Retina (tissue), 1 donor: Measurements from ENCODE around the gene ANAPC2.

Experiments
- DNase-seq: peaks from one replicate; pipeline ENCODE4 v3.0.0-alpha.2; 2016

ANAPC2 gene

DNA sequence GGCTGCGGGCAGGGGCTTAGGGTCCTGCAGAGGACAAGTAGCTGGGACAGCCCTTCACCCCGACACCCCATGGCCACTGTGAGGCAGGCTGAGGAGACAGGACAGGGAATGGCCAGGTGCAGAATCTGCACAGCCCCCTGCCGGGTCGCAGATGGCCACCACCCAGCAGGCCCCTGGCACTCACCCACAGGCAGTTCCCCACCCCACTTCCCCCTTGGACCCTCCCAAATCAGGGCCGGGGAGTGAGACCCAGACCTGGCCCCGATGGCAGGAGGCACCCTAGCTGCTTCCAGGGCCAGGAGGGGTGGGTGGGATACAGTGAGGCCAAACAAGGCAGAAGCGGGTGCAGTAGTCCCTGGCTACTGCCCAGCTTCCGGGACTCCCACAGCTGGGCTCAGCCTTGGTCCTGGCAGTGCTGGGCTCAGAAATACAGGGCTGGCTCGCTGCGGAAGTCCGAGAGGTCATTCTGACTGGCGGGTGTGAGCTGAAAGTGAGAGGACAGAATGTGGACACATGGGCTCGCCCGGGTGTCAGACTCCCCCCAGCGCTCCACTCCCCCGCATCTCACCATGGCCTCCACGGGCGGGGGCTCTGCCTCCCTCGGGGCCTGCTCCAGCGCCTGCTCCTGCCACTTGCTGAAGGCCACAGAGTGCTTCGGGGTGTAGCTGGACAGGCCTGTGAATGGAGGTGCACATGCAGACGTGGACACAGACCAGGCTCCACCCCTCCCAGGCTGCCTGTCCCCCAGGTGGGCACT lies 3.5 kb upstream of the ANAPC2 start:
- no peak for DNase-seq

DNA sequence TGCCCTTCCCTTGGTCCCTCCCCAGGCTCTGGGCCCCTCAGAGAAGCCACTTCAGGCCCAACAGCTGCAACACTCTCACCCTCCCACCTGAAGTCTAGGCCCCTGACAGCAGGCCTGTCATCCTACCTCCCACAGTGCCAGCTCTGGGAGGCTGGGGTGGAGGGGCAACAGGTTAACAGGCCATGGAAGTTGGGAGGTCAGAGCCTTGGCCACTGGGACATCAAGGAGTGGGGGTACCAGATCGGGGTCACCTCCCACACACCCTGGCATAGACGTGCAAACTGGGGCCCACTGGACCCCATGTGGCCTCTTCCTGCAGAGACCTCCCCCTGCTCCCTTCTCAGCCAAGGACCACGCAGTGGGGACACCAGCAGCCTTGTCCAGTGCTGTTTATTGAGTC lies 2.9 kb upstream of the ANAPC2 start:
- DNase-seq: no peak

DNA sequence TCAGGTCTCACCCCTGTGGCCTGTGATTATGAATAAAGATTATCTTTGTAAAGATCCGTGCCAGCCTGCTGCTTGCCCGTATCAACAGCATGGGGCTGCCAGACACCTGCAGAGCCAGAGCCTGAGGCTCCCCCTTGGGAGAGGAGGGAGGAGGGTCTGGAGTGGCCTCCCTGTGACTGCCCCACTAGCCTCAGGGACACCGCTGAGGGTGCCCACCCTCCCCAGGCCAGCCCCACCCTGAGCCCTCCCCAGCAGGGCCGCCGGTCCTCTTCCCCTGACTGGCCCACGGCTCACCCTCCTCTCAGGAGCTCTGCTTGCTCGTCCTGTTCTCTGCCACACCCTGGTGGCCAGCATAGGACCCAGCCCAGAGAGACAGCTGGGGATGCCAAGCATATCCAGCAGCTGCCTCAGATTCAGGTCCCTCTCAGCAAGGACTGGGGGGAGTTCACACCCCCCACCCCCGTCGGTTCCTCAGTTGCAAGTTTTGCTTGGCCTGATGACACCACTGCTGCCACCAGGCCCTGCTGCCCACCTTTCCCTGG lies 2.0 kb upstream of the ANAPC2 start:
- no peak for DNase-seq

DNA sequence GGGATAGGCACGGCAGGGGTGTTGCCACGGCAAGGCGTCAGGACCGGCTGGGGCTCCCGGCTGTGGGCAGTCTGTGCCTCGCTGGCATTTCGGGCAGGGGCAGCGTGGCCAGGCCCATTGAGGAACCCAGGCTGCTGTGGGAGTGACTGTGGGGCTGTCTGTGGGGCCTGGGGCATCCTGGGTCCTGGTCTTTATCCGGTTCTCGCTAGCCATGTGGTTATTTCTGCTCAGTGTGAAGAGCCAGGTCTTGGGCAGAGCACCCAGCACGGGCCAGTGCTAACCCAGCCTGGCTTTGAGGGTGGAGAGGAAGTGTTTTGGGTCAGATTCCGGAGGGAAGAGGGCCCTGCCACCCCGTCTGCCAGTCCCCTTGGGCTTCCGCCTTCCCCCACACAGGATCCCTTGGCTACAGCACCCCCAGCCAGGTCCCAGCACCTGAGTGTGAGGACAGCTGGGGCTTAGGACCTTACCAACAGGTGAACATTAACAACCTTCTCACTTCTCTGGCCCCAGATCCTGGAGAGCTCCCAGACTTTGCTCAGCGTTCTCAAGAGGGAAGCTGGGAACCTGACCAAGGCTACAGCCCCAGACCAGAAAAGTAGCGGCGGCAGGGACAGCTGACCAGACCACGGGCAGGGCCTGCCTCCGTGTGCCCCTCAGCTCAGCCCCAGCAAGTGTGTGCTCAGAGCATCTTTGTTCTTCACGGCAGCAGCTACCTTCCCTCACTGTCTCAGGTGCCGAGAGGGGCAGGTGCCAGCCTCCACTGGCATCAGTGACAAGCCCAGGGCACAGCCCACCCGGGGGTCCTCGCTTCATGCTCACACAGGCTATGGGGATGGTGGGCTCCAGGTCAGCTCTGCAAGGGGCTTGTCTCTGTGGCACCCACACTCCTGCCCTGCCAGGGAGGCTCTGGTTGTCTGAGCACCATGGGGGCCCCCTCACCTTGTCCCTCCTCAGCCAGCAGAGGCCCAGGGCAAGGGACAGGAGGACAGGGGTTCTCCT lies 1.2 kb upstream of the ANAPC2 start:
- DNase-seq: no peak

DNA sequence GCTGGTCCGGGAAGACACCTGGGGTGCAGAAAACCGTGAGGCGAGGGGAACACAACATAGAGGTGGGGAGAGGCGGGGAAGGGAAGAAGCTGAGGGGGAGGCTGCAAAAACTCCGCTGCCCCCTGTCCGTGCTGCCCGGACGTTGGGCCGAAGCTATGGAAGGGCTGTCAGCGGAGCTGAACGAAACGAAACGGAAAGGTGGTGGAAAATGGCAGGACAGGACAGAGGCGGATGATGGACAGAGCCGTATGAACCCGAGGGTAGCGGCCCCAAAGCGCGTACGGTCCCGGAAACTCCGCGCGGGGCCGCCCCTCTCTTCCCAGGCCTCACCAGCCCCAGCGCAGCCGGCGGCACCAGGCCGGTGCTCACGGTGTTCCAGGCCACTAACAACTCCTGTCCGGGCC lies 272 bp downstream of the ANAPC2 start:
- no peak for DNase-seq

DNA sequence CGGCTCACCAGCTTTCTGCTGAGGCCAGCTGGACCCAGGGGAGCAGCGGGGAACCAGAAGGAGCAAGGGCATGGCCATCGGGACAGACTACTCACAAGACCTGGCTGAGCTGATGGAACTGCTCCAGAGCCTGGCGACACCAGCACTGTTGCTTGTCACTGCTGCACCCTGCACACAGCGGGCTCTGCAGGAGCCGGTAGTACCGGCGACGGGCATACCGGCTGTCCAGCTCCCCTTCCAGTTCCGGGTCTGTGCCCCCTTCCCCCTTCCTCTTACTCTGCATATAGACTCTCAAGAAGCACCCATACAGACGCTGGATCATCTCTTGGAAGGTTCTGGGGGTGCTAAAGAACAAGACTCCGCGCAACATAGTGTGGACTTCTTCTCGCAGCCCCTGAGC lies 974 bp downstream of the ANAPC2 start:
- DNase-seq: no peak

DNA sequence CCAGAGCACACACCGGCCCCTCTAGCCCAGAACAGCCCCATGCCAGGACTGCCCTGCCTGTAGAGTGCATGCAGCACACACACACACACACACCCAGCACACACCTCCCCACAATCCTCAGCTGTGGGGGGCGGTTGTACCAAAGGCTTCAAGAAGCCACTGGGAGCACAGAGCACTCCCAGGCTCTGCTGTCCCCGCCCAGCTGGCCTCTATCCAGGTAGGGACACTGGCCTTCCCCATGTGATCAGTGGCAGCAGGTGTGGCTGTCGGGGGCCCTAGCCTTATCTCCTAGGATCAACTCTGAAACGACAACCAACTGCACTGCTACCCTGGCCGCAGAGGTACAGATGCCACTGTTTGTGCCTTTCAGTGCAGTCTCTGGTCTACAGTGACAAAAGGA lies 2.0 kb downstream of the ANAPC2 start:
- DNase-seq: no peak

DNA sequence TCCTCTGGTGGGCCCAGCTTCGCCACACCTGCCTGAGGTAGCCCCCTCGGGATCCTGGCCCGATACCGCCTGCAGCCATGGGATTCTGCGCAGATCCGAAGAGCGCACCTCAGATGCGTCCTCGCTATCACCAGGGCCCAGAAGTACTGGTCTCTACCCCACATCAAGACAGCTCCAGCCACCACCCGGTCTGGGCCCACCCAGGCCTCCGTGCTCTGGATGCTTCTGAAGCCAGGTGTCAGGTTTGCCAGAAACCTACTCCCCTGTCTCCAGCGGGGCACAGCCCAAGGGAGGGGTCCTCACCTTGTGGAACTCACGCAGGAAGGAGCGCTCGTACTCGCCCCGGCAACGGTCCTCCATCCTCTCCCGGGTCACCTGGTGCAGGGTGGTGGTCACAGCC lies 2.4 kb downstream of the ANAPC2 start:
- DNase-seq: no peak

DNA sequence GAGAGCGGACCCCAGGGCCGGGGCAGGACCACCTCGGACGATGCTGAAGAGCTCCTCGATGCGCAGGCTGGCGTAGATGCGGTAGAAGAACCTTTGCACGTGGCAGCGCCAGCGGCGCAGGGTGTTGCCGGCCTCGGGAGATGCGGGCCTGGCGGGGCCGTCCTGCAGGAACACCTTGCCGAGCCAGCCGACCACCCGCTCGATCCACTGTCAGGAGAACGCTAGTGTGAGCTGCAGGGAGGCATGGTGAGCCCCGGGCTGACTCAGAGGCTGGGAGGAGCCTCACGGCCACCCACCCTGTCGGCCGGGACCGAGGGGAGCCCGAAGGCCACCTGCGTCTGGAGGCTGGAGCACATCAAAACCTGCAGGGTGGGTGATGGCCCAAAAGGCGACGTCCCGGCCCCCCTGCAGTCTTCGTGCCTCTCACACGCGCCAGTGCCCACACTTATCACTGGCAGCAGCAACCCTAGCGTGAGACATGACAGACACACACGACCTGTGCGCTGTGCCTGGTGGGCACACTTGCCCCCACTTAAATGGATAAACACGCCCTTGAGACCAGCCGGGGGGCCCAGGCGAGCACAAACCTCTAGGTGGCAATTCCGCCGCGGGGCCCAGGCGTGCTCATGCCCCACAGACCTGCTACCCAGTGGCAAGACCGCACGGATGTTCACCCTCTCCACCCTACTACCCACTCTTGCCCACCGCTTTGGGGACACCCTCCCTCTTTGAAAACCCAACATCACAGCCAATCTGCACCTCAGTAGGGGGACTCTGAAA lies 3.3 kb downstream of the ANAPC2 start:
- no peak for DNase-seq

DNA sequence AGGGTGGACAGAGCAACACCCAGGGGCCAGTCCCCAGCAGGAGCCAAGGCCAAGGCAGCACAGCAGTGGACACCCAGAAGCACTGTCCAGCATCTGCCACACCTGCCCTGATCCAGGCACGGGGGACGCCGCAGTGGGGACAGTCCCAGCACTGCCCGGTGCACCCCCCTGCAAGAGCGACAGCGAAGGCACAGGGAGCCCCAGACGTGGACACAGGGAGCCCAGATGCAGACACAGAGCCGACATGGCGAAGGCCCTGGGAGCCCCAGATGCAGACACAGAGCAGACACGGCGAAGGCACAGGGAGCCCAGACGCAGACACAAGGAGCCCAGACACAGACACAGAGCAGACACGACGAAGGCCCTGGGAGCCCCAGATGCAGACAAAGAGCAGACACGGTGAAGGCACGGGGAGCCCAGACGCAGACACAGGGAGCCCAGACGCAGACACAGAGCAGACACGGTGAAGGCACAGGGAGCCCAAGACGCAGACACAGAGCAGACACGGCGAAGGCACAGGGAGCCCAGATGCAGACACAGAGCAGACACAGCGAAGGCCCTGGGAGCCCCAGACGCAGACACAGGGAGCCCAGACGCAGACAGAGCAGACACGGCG lies 4.3 kb downstream of the ANAPC2 start:
- DNase-seq: no peak

DNA sequence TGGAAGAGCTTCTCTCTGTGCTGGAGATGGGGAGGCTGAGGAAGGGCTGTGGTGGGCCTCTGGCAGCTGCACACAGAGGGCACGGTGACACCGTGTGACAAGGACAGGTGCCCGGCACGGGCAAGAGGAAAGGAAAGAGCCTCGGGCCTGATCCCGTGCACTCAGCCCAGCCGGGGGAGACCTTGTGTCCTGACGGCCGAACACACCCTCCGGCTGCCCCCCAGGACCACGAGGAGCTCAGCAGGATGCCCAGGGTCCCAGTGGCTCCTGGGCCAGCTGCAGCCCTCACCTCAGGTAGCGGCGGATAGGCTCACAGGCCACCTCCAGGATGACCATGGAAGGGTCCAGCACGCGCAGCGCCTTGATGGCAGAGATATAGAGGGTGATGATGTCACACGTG lies 5.5 kb downstream of the ANAPC2 start:
- no peak for DNase-seq

DNA sequence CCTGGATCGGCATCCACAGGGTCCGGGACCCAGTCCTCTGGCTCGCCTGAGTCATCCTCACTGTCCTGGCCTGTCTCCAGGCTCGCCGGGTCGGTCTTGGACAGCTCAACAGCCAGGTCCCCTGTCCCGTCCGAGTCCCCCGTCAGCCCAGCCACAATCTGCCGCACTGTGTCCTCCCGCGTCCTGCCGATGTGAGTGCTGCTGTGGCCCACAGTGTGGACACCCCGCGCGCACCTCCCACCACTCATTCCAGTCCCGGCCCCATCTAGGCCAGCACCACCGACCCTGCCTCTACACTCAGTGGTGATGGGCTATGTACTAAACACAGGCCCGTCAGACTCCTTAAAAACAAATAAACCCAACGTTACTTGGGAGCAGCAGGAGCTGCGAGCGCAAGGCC lies 6.7 kb downstream of the ANAPC2 start:
- DNase-seq: no peak

DNA sequence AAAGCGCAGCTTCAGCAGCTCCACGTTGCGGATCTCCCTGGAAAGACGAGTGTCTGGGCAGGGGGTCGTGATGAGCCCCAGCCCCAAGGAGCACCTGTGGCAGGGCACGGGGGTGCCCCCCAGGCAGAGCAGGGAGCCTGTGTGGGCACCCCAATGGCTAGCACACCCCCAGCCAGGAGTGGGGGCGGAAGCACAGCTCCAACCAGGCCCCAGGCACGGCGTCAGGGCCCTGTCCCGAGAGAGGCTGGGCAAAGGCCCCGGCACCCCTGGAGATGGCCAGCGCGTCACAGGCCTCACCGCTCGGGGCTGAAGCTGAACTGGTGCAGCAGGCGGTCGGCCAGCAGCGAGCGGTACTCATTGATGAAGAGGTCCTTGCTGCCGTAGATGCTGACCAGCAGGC lies 7.9 kb downstream of the ANAPC2 start:
- DNase-seq: no peak

DNA sequence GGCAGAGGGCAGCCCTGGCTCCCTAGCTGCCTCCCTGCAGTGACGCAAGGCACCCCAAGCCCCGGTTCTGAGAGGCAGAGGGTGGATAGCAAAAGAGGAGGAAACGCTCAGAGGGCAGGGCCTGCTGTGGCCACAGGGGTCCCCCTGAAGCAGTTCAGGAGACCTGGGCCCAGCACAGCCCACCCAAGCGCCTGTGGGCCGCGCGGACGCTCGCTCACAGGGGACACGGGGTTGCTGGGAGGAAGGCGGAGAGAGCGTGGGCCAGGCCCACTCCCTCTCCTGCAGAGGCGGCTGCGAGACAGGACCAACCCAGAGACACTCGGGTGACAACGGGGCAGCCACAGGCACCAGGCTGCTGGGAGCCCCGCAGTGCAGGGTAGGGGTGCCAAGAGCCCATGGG lies 8.6 kb downstream of the ANAPC2 start:
- no peak for DNase-seq

DNA sequence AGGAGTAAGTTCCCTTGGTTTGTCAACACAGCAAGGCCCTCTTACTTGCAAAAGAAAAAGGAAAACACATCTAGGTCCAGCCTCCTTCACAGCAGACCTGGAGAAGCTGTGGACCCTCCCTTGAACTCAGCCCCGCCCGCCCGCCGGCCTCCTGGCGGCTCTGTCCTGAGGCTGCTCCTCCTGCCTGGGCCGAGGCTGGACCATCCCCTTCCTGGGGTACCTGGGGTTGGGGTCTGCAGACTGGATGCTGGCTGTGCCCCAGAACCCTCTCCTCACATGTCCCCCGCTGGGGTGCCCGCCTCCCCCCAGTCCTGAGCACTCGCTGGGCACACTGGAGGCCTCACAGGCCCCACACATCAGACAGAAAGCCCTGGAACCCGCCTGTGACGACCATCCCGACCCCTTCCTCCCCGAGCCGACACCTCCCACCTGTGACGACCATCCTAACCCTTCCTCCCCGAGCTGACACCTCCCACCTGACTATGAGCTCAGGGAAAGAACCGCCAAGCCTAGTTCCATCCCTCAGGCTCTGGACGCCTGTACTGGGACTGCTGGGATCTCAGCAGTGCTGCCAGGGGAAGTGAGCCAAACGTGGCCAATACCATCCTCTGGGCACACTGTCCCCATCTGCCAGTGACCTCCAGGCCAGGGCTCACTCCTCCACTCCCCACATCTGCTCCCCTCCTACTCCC lies 9.3 kb downstream of the ANAPC2 start:
- DNase-seq: no peak

DNA sequence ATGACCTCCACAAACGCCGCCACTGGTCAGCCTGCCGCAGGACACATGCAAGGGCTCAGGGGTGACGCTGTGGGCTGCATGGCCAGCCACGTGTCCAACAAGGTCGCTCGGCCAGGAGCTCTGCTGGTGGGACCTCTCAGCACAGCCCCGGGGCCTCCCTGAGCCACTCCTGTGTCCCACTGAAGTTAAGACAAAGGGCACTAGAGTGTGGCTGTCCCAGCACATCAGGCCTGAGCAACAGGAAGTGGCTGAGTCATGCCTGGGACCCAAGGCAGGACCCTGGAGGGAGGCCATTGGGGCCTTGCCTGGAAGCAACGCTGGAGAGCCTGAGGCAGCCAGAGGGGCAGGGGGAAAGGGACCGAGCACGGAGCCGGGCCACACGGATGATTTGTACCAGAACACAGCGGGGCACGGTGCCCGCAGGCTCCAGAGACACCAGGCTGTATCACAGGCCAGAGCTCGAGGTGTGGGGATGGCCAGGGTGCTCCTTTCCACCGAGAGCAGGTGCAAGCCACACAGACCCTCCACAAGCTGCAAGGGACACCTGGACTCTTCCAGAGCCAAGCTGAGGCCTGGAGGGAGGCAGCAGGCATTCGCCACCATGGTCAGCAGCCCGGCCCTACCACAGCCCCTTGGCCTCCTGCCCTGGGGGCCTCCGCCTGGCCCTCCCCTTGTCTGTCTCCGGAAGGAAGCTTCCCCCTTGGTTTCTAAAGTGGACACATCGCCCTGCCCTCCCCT lies 10.0 kb downstream of the ANAPC2 start:
- no peak for DNase-seq

DNA sequence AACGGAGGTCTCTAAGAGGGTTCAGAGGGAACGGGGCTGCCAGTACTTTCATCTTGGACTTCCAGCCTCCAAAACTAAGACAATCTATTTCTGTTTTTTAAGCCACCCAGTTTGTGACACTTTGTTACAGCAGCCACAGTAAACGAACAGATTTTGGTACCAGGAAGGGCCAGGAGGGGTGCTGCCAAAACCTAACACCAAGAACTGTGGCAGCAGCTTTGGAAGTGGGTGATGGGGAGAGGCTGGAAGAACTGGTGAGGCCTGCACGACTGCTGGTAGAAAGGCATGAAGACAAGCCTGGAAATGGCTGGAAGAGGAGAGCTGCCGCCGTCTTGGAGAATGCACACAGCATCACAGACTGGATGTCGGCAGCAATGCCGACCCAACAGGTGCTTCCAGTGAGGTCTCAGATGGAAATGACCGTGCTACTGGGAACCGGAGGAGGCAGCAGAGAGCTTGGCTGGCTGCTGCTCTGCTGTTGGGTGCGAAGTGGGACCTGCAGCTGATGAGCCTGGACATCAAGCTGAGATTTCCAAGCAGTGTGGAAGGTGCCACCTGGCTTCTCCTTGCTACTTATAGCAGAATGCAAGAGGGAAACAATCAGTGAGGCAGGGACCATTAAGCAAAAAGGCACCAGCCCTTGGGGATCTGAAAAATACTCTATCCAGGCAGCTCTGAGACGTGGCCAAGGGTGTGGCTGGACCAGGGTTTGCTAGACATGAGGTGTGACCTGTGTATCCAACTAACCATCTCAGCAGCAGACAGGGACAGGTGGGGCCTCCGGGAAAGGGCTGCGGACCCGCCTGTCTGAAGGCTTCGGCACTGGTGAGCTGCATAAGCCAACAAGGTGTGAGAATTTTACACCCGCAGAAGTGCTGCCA lies 11.8 kb downstream of the ANAPC2 start:
- DNase-seq: no peak

DNA sequence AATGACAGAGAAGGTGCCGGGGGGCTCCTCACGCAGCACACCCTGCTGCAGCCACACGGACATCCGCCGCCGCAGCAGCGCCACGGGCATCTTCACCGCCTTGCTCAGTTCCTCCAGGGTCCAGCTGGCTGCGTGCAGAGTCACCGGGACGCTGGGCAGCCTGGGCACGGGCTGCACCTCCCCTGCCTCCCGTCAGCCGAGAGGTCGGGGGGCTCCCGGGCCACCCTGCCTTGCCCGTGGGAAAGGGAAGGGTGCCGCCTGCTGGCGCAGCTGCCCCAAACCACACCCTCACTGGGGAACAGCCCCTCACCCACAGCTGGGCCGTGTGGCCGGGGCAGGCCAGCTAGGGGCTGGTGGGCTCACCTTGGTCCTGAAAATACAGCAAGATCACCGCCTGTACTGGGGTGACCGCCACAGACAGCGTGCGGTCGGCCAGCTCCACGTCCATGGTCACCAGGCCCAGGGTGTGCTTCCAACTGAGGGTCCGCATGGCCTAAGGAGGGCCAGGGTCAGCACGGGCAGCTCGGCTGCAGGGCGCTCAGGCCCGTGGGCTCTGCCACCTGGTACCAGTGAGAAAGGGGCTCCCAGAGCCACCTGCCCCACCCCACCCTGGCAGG lies 12.9 kb downstream of the ANAPC2 start:
- DNase-seq: no peak

DNA sequence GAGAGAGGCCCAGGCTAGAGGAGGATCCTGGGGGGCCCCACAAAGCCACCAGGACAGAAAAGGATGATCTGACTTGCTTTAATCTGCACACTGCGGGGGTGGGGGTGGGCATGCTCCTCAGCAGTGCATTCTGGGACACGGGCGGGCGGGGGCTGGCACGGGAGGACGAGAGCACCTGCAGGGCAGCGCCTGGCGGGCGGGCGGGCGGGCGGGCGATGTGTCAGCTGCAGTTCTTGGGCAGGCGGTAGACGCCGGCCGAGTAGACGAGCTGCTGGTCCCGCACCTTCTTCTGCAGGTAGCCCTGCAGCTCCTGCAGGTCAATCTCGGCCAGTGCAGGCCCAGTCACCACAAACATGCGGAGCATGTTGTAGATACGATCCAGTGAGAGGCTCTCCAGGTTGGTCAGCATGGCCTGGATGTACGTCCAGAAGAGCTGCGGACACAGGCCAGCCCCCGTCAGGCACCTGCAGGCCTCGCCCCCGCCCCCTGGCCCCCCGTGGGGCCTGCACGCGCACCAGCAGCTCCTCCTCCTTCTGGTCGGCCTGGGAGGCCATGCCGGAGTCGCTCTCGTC lies 13.6 kb downstream of the ANAPC2 start:
- DNase-seq: no peak
